Kidney epithelial cell (primary cell): ENCODE data around the gene AOPEP. TPM values are rescaled to one million over a fixed set of nuclear protein-coding genes. Genes with fewer than 3 reads are reported as not detected.

Experiments used
- DNase-seq: peaks from one replicate; pipeline ENCODE4 v3.0.0-alpha.2; 2010; ENCODE audit warnings: low read depth
- H3K27me3 ChIP-seq: 2 replicates; pipeline ENCODE4 v1.6.0; 2011; ENCODE audit warnings: low read length; ENCODE audit not compliant: control insufficient read depth, insufficient read depth
- H3K36me3 ChIP-seq: 2 replicates; pipeline ENCODE4 v1.5.1; 2011; ENCODE audit warnings: low read length; ENCODE audit not compliant: control insufficient read depth, insufficient read depth
- H3K4me3 ChIP-seq: 2 replicates; pipeline ENCODE4 v1.5.1; 2011; ENCODE audit warnings: low read depth, mild to moderate bottlenecking, control low read depth, low read length
- total RNA-seq: library from RNA; depleted of rRNA; stranded (reverse); fragments of >200 nt; gene quantifications from 2 replicates; pipeline ENCODE4 v1.2.3, GENCODE V29; 2015
- TF ChIP-seq, protein P1 (sequence below): IDR thresholded peaks from 2 replicates; pipeline ENCODE4 v1.5.1; 2011; ENCODE audit warnings: mild to moderate bottlenecking, moderate library complexity, low read length, control low read depth, inconsistent platforms; ENCODE audit not compliant: insufficient read depth, poor library complexity, severe bottlenecking

The AOPEP gene
- total RNA-seq, 1 donor from 2014 or later = 17.4 TPM

DNA sequence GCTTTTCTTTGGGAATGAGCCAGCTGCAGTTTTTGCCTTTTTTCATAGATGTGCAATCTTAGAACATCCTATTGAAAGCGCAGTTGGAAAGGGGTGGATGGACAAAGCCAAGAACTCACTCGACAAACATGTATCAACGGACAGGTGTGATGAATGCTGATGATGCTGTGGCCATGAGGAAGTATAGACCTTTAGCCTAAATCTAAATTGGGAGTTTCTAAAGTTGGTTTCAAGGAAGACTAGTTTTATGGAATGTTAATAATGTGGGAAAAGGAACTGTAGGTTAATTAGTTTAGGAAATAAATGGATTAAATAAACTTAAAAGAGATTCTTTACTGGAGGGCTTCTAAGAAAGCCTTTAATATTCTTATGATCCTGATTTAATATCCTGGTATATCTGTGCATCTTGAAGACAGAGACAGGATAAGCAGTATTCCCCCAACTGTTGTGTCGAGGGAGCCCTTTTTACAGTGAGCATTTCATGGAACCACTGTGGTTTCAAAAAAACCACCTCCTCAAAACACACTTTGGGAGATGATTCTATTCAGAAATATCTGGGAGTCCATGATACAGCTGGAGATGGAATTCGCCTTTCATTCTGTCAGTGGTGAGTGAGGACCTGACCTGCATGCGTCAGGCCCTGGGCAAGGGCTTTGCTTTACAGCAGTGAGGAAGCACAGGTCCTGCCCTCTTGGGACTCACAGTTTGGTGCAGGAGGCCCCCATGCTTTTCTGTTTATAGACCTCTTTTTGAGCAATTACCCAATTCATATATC, 82.6 kb downstream of the AOPEP start:
- no peaks in the 10 kb centered on the region for H3K36me3 ChIP-seq
- TF ChIP-seq, protein P1, sequence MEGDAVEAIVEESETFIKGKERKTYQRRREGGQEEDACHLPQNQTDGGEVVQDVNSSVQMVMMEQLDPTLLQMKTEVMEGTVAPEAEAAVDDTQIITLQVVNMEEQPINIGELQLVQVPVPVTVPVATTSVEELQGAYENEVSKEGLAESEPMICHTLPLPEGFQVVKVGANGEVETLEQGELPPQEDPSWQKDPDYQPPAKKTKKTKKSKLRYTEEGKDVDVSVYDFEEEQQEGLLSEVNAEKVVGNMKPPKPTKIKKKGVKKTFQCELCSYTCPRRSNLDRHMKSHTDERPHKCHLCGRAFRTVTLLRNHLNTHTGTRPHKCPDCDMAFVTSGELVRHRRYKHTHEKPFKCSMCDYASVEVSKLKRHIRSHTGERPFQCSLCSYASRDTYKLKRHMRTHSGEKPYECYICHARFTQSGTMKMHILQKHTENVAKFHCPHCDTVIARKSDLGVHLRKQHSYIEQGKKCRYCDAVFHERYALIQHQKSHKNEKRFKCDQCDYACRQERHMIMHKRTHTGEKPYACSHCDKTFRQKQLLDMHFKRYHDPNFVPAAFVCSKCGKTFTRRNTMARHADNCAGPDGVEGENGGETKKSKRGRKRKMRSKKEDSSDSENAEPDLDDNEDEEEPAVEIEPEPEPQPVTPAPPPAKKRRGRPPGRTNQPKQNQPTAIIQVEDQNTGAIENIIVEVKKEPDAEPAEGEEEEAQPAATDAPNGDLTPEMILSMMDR = no peak
- no peak overlapping the region for H3K4me3 ChIP-seq
- no peaks in the 10 kb centered on the region for H3K27me3 ChIP-seq
- no peak for DNase-seq

DNA sequence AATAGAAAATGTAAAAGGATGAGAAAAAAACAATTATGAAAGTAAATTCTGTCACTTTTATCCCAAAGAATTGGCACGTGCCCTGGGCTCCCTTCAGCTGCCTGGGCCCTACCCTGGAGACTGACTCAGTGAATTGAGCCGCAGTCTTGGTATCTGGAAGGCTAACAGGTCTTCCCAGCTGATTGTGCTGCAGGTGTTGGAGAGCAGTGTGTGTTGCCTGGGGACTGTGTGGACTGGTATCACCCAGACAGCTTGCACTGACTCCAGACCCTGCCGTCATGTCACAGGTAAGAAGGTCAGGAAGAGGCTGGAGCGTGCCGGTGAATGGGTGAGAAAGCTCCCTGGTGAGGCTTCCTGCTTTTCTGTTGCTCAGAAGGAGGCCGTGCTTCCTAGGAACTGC, 83.3 kb downstream of the AOPEP start:
- DNase-seq = no peak
- TF ChIP-seq, protein P1 = no peak

DNA sequence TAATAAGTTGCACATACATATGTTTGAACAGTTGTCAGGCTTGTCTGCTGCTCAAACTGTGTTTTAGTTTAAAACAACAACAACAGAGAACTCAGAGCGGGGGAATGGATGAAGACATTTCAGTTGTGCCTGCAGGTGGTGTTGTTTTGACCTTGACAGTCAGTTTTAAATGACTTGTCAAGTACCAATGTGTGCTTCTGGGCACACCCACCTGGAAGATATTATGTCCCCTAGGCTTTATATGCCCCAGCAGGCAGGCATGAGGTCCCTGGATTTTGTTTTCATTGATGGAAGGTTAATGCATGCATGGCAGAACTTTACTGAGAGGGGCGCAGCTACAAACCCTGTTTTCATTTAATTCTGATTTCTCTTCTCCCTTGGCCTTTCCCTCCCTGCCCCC, 84.6 kb downstream of the AOPEP start:
- Histone ChIP-seq H3K4me3 (no peak overlapping the region), H3K27me3 (no peaks in the 10 kb centered on the region), H3K36me3 (no peaks in the 10 kb centered on the region)
- TF ChIP-seq, protein P1 = no peak
- no peak for DNase-seq

More for the DNA sequence above, 83.3 kb downstream of the AOPEP start:
- Histone ChIP-seq H3K4me3 (no peak overlapping the region), H3K27me3 (no peaks in the 10 kb centered on the region), H3K36me3 (no peaks in the 10 kb centered on the region)

DNA sequence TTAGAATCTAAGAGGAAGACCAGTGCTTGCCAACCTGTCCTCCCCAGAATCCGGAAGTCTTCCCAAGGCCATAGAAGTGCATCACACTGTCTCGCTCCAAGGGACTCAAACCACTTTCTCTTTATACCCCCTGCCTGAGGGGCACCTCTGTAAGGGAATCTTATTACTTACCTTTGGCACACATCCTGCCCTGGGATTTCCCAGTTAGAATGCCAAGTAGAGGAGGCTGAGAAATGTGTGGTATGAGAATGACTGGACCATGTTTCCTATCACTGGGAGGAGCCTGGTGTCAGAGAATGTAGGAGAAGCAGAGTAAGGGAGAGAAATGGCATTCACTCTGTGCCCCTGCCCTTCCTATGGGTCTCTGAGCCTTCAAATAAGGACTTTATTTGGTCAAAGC, 85.8 kb downstream of the AOPEP start:
- DNase-seq = peak; percentile 83
- TF ChIP-seq, protein P1 = no peak
- no peaks in the 10 kb centered on the region for H3K36me3 ChIP-seq

DNA sequence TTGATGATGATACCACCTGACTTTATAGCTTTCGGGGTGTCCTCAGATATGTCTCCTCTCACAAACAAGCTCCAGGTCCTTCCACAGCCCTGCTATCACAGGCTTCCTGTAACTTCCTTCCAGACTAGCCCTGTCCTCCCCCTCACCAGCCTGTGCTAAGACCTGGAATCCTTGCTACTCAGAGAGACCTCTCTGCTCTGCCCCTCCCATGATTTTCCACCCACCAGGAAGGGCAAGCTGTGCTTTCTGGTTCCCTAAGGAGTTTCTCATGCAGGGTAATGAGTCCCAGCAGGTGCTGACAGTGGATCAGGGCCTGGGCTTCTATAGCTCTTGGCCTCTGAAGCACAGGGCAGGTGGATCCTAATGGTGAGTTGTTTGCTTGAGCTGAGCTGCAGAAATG, 86.9 kb downstream of the AOPEP start:
- H3K36me3 ChIP-seq = no peaks in the 10 kb centered on the region
- H3K4me3 ChIP-seq = no peak overlapping the region
- H3K27me3 ChIP-seq = no peaks in the 10 kb centered on the region
- no peak for DNase-seq
- TF ChIP-seq, protein P1 = no peak

More for the DNA sequence above, 85.8 kb downstream of the AOPEP start:
- no peaks in the 10 kb centered on the region for H3K27me3 ChIP-seq
- H3K4me3 ChIP-seq = no peak overlapping the region
